PFSK-1 (cell line): ENCODE data around the gene GAD1.

Source experiments
- FOXP2 ChIP-seq: optimal IDR thresholded peaks from 2 replicates; pipeline ENCODE3; 2011; ENCODE audit warnings: borderline replicate concordance, control low read depth, inconsistent platforms; ENCODE audit not compliant: insufficient read depth; ENCODE audit errors: extremely low read length, extremely low read depth
- POLR2AphosphoS5 ChIP-seq: IDR thresholded peaks from 2 replicates; pipeline ENCODE4 v1.6.1; 2012; ENCODE audit warnings: low read depth, mild to moderate bottlenecking, control low read depth, low read length, moderate library complexity
- REST ChIP-seq, 2 experiments: IDR thresholded peaks; 2 replicates each; pipeline versions ENCODE4 v1.6.1 to v1.8.0; 2011 to 2012; ENCODE audit warnings: low read depth in 2 of 2, low read length in 2 of 2, control low read depth in 1 of 2, inconsistent platforms in 1 of 2, mild to moderate bottlenecking in 1 of 2, moderate library complexity in 1 of 2; ENCODE audit not compliant: insufficient read depth in 1 of 2
- SIN3A ChIP-seq: IDR thresholded peaks from 2 replicates; pipeline ENCODE4 v1.6.1; 2012; ENCODE audit warnings: mild to moderate bottlenecking, low read length, moderate library complexity, borderline replicate concordance; ENCODE audit not compliant: insufficient read depth
- TAF1 ChIP-seq: IDR thresholded peaks from 2 replicates; pipeline ENCODE4 v1.6.1; 2012; ENCODE audit warnings: low read length, control low read depth, borderline replicate concordance; ENCODE audit not compliant: insufficient read depth

- TF ChIP-seq TAF1, result no peak
- TF ChIP-seq POLR2AphosphoS5, result no peak
- no peak for TF ChIP-seq FOXP2
- no peak for TF ChIP-seq REST (IDR thresholded peaks at IDR 0.05; ENCODE audit: insufficient read depth in 1 of 2, low read depth in 2 of 2, low read length in 2 of 2)
- TF ChIP-seq SIN3A, result no peak
Measured at GRCh38 chr2:170885130-170885791, 68.6 kb downstream of the GAD1 start.
